Measurements from ENCODE around the gene PTGDR2.

GRCh38 chr11:60878245-60879101, 22.7 kb upstream of the PTGDR2 start:
- no peak for TF ChIP-seq CTCF (conservative IDR thresholded peaks at IDR 0.05)
- TF ChIP-seq ZFX (IDR thresholded peaks at IDR 0.05): no peak

Data from C4-2B (cell line).